ENCODE measurements around the gene VKORC1.

The VKORC1 gene

DNA sequence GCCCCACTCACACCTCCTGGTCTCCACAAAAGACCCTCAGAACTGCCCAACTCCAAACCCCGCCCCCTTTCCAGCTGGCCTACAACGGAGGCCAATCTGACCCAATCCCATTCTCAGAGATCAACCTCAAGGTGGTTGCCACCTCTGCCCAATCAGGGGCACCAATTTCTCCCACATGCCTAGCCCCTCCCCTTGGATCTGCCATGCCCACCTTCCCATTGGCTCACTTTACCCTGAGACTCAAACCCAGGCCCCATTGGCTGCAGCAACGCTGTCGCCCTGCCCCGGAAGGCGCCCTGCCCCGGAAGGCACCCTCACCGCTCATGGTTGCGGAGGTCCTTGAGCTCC lies 31.1 kb downstream of the VKORC1 start:
- Histone ChIP-seq H2BK12ac (ENCODE audit: low read length) (no peak overlapping the region), H3K27ac (replicated peaks; ENCODE audit: low read length) (no peak overlapping the region)

DNA sequence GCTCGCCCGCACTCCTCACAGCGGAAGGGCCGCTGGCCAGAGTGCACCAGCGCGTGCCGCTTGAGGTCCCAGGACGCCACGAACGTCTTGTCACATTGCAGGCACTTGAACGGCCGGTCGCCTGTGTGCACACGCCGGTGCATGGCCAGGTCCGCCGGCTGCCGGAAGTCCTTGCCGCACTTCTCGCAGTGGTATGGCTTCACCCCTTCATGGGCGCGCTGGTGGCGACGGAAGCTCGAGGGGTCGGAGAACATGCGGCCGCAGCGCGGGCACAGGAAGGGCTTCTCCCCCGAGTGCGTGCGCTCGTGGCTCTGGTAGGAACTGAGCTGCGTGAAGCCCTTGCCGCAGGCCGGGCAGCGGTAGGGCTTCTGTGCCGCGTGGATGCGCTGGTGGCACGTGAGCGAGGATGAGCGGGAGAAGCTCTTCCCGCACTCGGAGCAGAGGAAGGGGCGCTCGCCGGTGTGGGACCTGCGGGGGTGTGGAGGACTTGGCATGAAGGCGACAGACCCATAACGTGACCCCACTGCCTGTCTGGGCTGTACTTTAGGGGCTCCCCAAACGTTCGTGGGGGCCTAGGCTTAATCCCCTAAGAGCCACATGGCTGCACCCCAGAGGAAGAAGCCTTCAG lies 32.7 kb downstream of the VKORC1 start:
- no CpG with 5 or more reads among the region's 54 CpGs for WGBS, 2 donors (ENCODE audit: extremely low coverage in 2 of 2, insufficient read length in 2 of 2, insufficient replicate concordance in 1 of 2)
- H2BK15ac ChIP-seq (ENCODE audit: low read length) = no peak overlapping the region
- no peak for DNase-seq (ENCODE audit: low spot score)
- no peak overlapping the region for H2BK12ac ChIP-seq (ENCODE audit: low read length)
- peak overlapping the region in 1 of 2 donors; percentile 49 for H3K4me3 ChIP-seq (ENCODE audit: low read length in 2 of 2)
- peaks cover 26 to 52% of the 10 kb centered on the region in 2 donors for H3K36me3 ChIP-seq (replicated peaks in 1 of 2; ENCODE audit: control insufficient read depth in 2 of 2, insufficient read depth in 2 of 2, low read length in 2 of 2)
- H4K8ac ChIP-seq (ENCODE audit: low read depth, low read length) = no peak overlapping the region
- peaks cover 13% of the 10 kb centered on the region for H3K79me1 ChIP-seq (ENCODE audit: low read depth, low read length)
- H2AK5ac ChIP-seq (ENCODE audit: low read depth, low read length) = no peak overlapping the region
- H3K14ac ChIP-seq (ENCODE audit: low read length) = no peak overlapping the region
- H3K4me2 ChIP-seq (ENCODE audit: insufficient read depth, low read length, poor library complexity, severe bottlenecking) = no peak overlapping the region
- peak overlapping the region; percentile 73 for H3K23ac ChIP-seq (ENCODE audit: low read depth, low read length, poor library complexity)
- no peak overlapping the region for H2AFZ ChIP-seq (ENCODE audit: low read length)
- H2BK5ac ChIP-seq (ENCODE audit: low read length) = no peak overlapping the region
- H3K4me1 ChIP-seq (ENCODE audit: control insufficient read depth in 2 of 2, insufficient read depth in 1 of 2, low read depth in 1 of 2, low read length in 2 of 2) = peaks cover 0 to 3% of the 10 kb centered on the region in 2 donors
- no peak overlapping the region for H3K27ac ChIP-seq (replicated peaks; ENCODE audit: low read length)
- H4K91ac ChIP-seq (ENCODE audit: low read depth, low read length, poor library complexity) = no peak overlapping the region
- H2BK120ac ChIP-seq (ENCODE audit: low read depth, low read length) = no peak overlapping the region
- no peaks in the 10 kb centered on the region for H3K27me3 ChIP-seq (ENCODE audit: control insufficient read depth in 3 of 3, insufficient read depth in 3 of 3, low read depth in 1 of 3, low read length in 3 of 3)
- H3K9ac ChIP-seq (ENCODE audit: low read depth, low read length, poor library complexity) = no peak overlapping the region
- H3K9me3 ChIP-seq (replicated peaks in 1 of 2; ENCODE audit: control insufficient read depth in 2 of 2, insufficient read depth in 1 of 2, low read depth in 1 of 2, low read length in 2 of 2) = no peaks in the 10 kb centered on the region
- no peak overlapping the region for H3K4ac ChIP-seq (ENCODE audit: low read length)
- no peak overlapping the region for H3K18ac ChIP-seq (ENCODE audit: low read length)

More for the DNA sequence above, 31.1 kb downstream of the VKORC1 start:
- Histone ChIP-seq H2BK120ac (ENCODE audit: low read depth, low read length) (no peak overlapping the region), H2BK15ac (ENCODE audit: low read length) (no peak overlapping the region), H2BK5ac (ENCODE audit: low read length) (peak overlapping the region; percentile 75), H3K14ac (ENCODE audit: low read length) (no peak overlapping the region), H3K4me3 (ENCODE audit: low read length in 2 of 2) (peak overlapping the region in 1 of 2 donors; percentile 39), H3K9ac (ENCODE audit: low read depth, low read length, poor library complexity) (no peak overlapping the region), H4K8ac (ENCODE audit: low read depth, low read length) (peak overlapping the region; percentile 82), H3K36me3 (replicated peaks in 1 of 2; ENCODE audit: control insufficient read depth in 2 of 2, insufficient read depth in 2 of 2, low read length in 2 of 2) (peaks cover 26 to 60% of the 10 kb centered on the region in 2 donors), H3K4ac (ENCODE audit: low read length) (peak overlapping the region; percentile 11), H3K18ac (ENCODE audit: low read length) (no peak overlapping the region), H4K91ac (ENCODE audit: low read depth, low read length, poor library complexity) (no peak overlapping the region), H3K9me3 (replicated peaks in 1 of 2; ENCODE audit: control insufficient read depth in 2 of 2, insufficient read depth in 1 of 2, low read depth in 1 of 2, low read length in 2 of 2) (no peaks in the 10 kb centered on the region), H3K4me1 (ENCODE audit: control insufficient read depth in 2 of 2, insufficient read depth in 1 of 2, low read depth in 1 of 2, low read length in 2 of 2) (peaks cover 0 to 3% of the 10 kb centered on the region in 2 donors), H3K4me2 (ENCODE audit: insufficient read depth, low read length, poor library complexity, severe bottlenecking) (no peak overlapping the region), H3K23ac (ENCODE audit: low read depth, low read length, poor library complexity) (peak overlapping the region; percentile 73), H2AK5ac (ENCODE audit: low read depth, low read length) (no peak overlapping the region), H2AFZ (ENCODE audit: low read length) (no peak overlapping the region), H3K27me3 (ENCODE audit: control insufficient read depth in 3 of 3, insufficient read depth in 3 of 3, low read depth in 1 of 3, low read length in 3 of 3) (no peaks in the 10 kb centered on the region), H3K79me1 (ENCODE audit: low read depth, low read length) (peaks cover 13% of the 10 kb centered on the region)
- DNase-seq (ENCODE audit: low spot score) = no peak
- no CpG with 5 or more reads among the region's 9 CpGs for WGBS, 2 donors (ENCODE audit: extremely low coverage in 2 of 2, insufficient read length in 2 of 2, insufficient replicate concordance in 1 of 2)

DNA sequence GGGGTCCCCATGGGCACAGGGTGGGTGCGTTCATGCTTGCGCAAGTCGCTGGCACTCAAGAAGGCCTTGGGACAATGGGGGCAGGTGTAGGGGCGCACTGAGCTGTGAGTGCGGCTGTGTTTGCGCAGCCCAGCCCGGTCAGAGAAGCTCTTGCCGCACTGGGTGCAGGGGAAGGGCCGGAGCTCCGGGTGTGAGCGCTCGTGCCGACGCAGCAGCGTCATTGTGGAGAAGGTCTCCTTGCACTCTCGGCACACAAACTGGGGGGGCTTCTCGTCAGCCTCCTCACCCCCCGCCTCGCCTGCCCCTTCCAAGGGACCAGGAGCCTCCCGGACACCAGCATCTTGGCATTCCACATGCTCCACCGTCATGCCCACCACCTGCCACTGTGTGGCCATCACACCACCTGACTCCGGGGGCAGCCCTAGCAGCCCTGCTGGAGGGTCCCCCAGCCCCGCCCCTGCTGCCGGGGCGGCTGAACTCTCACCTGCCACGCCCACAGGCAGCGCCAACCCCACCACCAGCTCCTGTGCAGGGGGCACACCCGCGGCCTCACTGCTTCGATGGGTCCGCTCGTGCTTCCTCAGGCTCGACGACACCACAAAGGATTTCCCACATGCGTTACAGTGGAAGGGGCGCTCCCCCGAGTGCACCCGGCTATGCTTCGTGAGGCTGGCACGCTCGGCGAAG lies 33.3 kb downstream of the VKORC1 start:
- Histone ChIP-seq H3K23ac (ENCODE audit: low read depth, low read length, poor library complexity) (no peak overlapping the region), H3K79me1 (ENCODE audit: low read depth, low read length) (peaks cover 11% of the 10 kb centered on the region), H3K4me3 (ENCODE audit: low read length in 2 of 2) (no peak overlapping the region), H2BK120ac (ENCODE audit: low read depth, low read length) (no peak overlapping the region), H2AFZ (ENCODE audit: low read length) (no peak overlapping the region), H2BK12ac (ENCODE audit: low read length) (no peak overlapping the region), H4K91ac (ENCODE audit: low read depth, low read length, poor library complexity) (no peak overlapping the region), H3K4ac (ENCODE audit: low read length) (no peak overlapping the region), H3K27me3 (ENCODE audit: control insufficient read depth in 3 of 3, insufficient read depth in 3 of 3, low read depth in 1 of 3, low read length in 3 of 3) (no peaks in the 10 kb centered on the region), H2AK5ac (ENCODE audit: low read depth, low read length) (no peak overlapping the region), H3K4me2 (ENCODE audit: insufficient read depth, low read length, poor library complexity, severe bottlenecking) (no peak overlapping the region), H2BK15ac (ENCODE audit: low read length) (no peak overlapping the region), H3K36me3 (replicated peaks in 1 of 2; ENCODE audit: control insufficient read depth in 2 of 2, insufficient read depth in 2 of 2, low read length in 2 of 2) (peaks cover 26 to 52% of the 10 kb centered on the region in 2 donors), H3K9ac (ENCODE audit: low read depth, low read length, poor library complexity) (no peak overlapping the region), H4K8ac (ENCODE audit: low read depth, low read length) (no peak overlapping the region), H3K9me3 (replicated peaks in 1 of 2; ENCODE audit: control insufficient read depth in 2 of 2, insufficient read depth in 1 of 2, low read depth in 1 of 2, low read length in 2 of 2) (no peaks in the 10 kb centered on the region), H3K18ac (ENCODE audit: low read length) (no peak overlapping the region), H3K27ac (replicated peaks; ENCODE audit: low read length) (no peak overlapping the region), H2BK5ac (ENCODE audit: low read length) (no peak overlapping the region), H3K4me1 (ENCODE audit: control insufficient read depth in 2 of 2, insufficient read depth in 1 of 2, low read depth in 1 of 2, low read length in 2 of 2) (peaks cover 0 to 3% of the 10 kb centered on the region in 2 donors), H3K14ac (ENCODE audit: low read length) (no peak overlapping the region)
- no peak for DNase-seq (ENCODE audit: low spot score)
- no CpG with 5 or more reads among the region's 42 CpGs for WGBS, 2 donors (ENCODE audit: extremely low coverage in 2 of 2, insufficient read length in 2 of 2, insufficient replicate concordance in 1 of 2)

DNA sequence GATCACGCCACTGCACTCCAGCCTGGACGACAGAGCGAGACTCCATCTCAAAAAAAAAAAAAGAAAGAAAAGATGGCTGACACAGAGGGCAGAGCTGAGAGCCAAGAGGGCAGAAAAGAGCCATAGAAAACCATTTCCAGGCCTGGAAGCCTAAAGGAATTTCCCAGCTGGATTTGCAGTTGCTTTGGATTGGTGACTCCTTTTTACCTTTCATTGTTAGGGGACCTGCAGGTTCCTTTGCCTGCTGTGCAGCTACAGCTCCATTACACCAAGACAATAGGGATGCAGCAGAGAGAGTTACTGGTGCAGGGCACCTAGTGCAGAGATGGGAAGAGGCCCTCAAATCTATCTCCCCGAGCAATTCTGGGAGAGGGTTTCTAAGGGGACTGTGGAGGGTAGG lies 39.0 kb downstream of the VKORC1 start:
- Histone ChIP-seq H2AFZ (ENCODE audit: low read length) (no peak overlapping the region), H3K27me3 (ENCODE audit: control insufficient read depth in 3 of 3, insufficient read depth in 3 of 3, low read depth in 1 of 3, low read length in 3 of 3) (no peaks in the 10 kb centered on the region), H2BK120ac (ENCODE audit: low read depth, low read length) (no peak overlapping the region), H3K4ac (ENCODE audit: low read length) (no peak overlapping the region), H3K4me2 (ENCODE audit: insufficient read depth, low read length, poor library complexity, severe bottlenecking) (no peak overlapping the region), H3K18ac (ENCODE audit: low read length) (no peak overlapping the region), H4K8ac (ENCODE audit: low read depth, low read length) (no peak overlapping the region), H3K9me3 (replicated peaks in 1 of 2; ENCODE audit: control insufficient read depth in 2 of 2, insufficient read depth in 1 of 2, low read depth in 1 of 2, low read length in 2 of 2) (no peaks in the 10 kb centered on the region), H2BK15ac (ENCODE audit: low read length) (no peak overlapping the region), H3K27ac (replicated peaks; ENCODE audit: low read length) (peak overlapping the region; percentile 5), H2BK5ac (ENCODE audit: low read length) (no peak overlapping the region), H3K14ac (ENCODE audit: low read length) (no peak overlapping the region), H3K9ac (ENCODE audit: low read depth, low read length, poor library complexity) (no peak overlapping the region), H3K4me3 (ENCODE audit: low read length in 2 of 2) (no peak overlapping the region), H2BK12ac (ENCODE audit: low read length) (no peak overlapping the region), H3K23ac (ENCODE audit: low read depth, low read length, poor library complexity) (no peak overlapping the region), H2AK5ac (ENCODE audit: low read depth, low read length) (no peak overlapping the region), H3K36me3 (replicated peaks in 1 of 2; ENCODE audit: control insufficient read depth in 2 of 2, insufficient read depth in 2 of 2, low read length in 2 of 2) (peaks cover 3 to 11% of the 10 kb centered on the region in 2 donors), H4K91ac (ENCODE audit: low read depth, low read length, poor library complexity) (no peak overlapping the region), H3K4me1 (ENCODE audit: control insufficient read depth in 2 of 2, insufficient read depth in 1 of 2, low read depth in 1 of 2, low read length in 2 of 2) (peaks cover 0 to 3% of the 10 kb centered on the region in 2 donors), H3K79me1 (ENCODE audit: low read depth, low read length) (peaks cover under 1% of the 10 kb centered on the region)
- no CpG with 5 or more reads among the region's 4 CpGs for WGBS, 2 donors (ENCODE audit: extremely low coverage in 2 of 2, insufficient read length in 2 of 2, insufficient replicate concordance in 1 of 2)
- DNase-seq (ENCODE audit: low spot score) = no peak
